ENCODE measurements around the gene PDS5A.

The PDS5A gene

GRCh38 chr4:39864391-39864790, 113.3 kb downstream of the PDS5A start:
- TF ChIP-seq CTCF (IDR thresholded peaks at IDR 0.05; ENCODE audit: low read depth, low read length) = no peak
- H3K36me3 ChIP-seq = peaks cover 62% of the 10 kb centered on the region
- H3K27ac ChIP-seq = no peak overlapping the region
- H3K4me3 ChIP-seq (ENCODE audit: low read depth, low read length) = no peak overlapping the region
- DNase-seq = no peak
- no peaks in the 10 kb centered on the region for H3K27me3 ChIP-seq (ENCODE audit: insufficient read depth, low read depth, severe bottlenecking)
- no peaks in the 10 kb centered on the region for H3K9me3 ChIP-seq (ENCODE audit: severe bottlenecking)

- H3K36me3 ChIP-seq = peaks cover 63% of the 10 kb centered on the region
- DNase-seq = no peak
- H3K27ac ChIP-seq = no peak overlapping the region
- no peak for TF ChIP-seq CTCF (IDR thresholded peaks at IDR 0.05; ENCODE audit: low read depth, low read length)
- H3K27me3 ChIP-seq (ENCODE audit: insufficient read depth, low read depth, severe bottlenecking) = no peaks in the 10 kb centered on the region
- H3K9me3 ChIP-seq (ENCODE audit: severe bottlenecking) = no peaks in the 10 kb centered on the region
- H3K4me3 ChIP-seq (ENCODE audit: low read depth, low read length) = no peak overlapping the region
Measured at GRCh38 chr4:39860804-39861203, 116.9 kb downstream of the PDS5A start.

- H3K27me3 ChIP-seq (ENCODE audit: insufficient read depth, low read depth, severe bottlenecking) = no peaks in the 10 kb centered on the region
- no peak for TF ChIP-seq CTCF (IDR thresholded peaks at IDR 0.05; ENCODE audit: low read depth, low read length)
- no peak overlapping the region for H3K4me3 ChIP-seq (ENCODE audit: low read depth, low read length)
- no peaks in the 10 kb centered on the region for H3K9me3 ChIP-seq (ENCODE audit: severe bottlenecking)
- peaks cover 62% of the 10 kb centered on the region for H3K36me3 ChIP-seq
- DNase-seq = no peak
- H3K27ac ChIP-seq = no peak overlapping the region
Measured at GRCh38 chr4:39855909-39856512, 121.7 kb downstream of the PDS5A start.

GRCh38 chr4:39852636-39853035, 125.1 kb downstream of the PDS5A start:
- no peak for DNase-seq
- Histone ChIP-seq H3K27ac (no peak overlapping the region), H3K9me3 (ENCODE audit: severe bottlenecking) (no peaks in the 10 kb centered on the region), H3K4me3 (ENCODE audit: low read depth, low read length) (no peak overlapping the region), H3K27me3 (ENCODE audit: insufficient read depth, low read depth, severe bottlenecking) (no peaks in the 10 kb centered on the region), H3K36me3 (peaks cover 50% of the 10 kb centered on the region)
- no peak for TF ChIP-seq CTCF (IDR thresholded peaks at IDR 0.05; ENCODE audit: low read depth, low read length)

GRCh38 chr4:39850727-39851126, 127.0 kb downstream of the PDS5A start:
- H3K27ac ChIP-seq = no peak overlapping the region
- DNase-seq = no peak
- H3K27me3 ChIP-seq (ENCODE audit: insufficient read depth, low read depth, severe bottlenecking) = no peaks in the 10 kb centered on the region
- H3K4me3 ChIP-seq (ENCODE audit: low read depth, low read length) = no peak overlapping the region
- H3K36me3 ChIP-seq = peaks cover 56% of the 10 kb centered on the region
- H3K9me3 ChIP-seq (ENCODE audit: severe bottlenecking) = no peaks in the 10 kb centered on the region
- no peak for TF ChIP-seq CTCF (IDR thresholded peaks at IDR 0.05; ENCODE audit: low read depth, low read length)

- no peaks in the 10 kb centered on the region for H3K9me3 ChIP-seq (ENCODE audit: severe bottlenecking)
- DNase-seq = no peak
- H3K36me3 ChIP-seq = peaks cover 66% of the 10 kb centered on the region
- TF ChIP-seq CTCF (IDR thresholded peaks at IDR 0.05; ENCODE audit: low read depth, low read length) = no peak
- no peak overlapping the region for H3K4me3 ChIP-seq (ENCODE audit: low read depth, low read length)
- no peak overlapping the region for H3K27ac ChIP-seq
- H3K27me3 ChIP-seq (ENCODE audit: insufficient read depth, low read depth, severe bottlenecking) = no peaks in the 10 kb centered on the region
Measured at GRCh38 chr4:39846705-39847104, 131.0 kb downstream of the PDS5A start.
